OCI-M2 (cell line): Measurements from ENCODE around the gene CORO7.
"Not testable (repeated sequence)": the region's sequence is repeated elsewhere in the genome, so short reads cannot be mapped to it uniquely, and the experiment has no call there.

Source experiments
- DNase-seq: peaks from one replicate; lab custom pipeline; 2025; ENCODE audit not compliant: unreplicated experiment; lab: John Stamatoyannopoulos, UW

Gene CORO7

DNA sequence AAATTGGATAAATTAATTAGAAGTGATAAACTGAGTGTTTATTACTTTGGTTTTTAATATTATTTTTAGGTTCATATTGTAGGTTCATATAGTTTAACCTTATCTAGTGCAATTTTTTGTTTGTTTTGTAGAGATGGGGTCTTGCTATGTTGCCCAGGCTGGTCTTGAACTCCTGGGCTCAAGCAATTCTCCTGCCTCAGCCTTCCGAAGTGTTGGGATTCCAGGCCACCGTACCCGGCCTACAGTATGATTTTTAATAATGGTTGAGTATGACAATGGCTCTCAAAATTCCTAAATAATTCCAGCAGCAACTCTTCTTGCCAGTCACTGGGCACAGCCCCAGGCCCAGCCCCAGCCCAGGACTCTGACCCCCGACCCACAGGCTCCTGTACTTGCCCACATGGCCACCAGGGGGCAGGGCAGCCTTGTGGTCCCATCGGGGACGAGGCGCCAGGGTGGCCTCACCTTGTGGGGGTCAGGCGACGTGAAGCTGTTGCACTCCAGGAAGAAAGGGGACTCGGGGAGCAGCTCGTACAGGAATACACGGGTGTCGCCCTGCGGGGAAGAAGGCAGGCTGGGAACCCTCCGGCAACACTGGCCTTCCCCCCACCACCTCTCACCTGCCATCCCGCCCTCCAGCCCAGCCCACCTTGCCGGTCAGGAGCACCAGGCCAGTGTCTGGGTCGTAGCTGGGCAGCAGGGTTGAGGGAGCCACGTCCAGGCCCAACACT, 57.4 kb downstream of the CORO7 start:
- DNase-seq = no peak

GRCh38 chr16:4358236-4358635, 58.2 kb downstream of the CORO7 start:
- DNase-seq = no peak

DNA sequence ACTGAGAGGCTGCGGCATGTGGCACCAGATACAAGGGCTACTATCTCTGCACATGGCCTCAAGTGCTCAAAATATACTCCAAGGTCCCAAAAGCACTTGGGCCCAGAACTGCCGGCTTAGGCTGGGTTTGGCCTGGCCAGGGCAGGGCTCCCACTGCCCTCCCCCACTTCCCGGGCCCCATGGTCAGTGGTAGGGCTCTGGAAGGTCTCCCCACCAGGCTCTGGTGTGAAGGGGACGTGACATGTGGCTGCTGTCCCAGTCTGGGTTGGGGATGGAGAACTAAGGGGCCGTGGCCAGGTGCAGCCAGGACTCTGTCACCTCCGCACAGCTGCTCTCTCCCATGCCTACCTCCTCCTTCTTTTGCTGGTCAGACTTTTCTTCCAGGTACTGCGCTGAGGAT, 59.6 kb downstream of the CORO7 start:
- no peak for DNase-seq

GRCh38 chr16:4354512-4355409, 61.6 kb downstream of the CORO7 start:
- no peak for DNase-seq

DNA sequence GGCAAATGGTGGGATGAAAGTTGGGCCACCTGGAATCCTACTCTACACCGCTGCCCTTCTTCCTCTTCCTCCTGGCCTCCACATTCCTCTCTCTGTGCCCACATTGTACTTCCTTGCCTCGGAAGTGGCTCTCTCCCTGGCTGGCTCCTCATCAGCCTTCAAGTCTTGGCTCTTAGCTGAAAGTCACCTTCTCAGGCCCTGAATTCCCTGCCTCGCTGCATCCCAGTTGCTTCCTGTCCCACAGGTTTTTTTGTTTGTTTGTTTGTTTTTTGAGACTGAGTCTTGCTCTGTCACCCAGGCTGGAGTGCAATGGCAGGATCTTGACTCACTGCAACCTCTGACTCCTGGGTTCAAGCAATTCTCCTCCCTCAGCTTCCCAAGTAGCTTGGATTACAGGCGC, 62.7 kb downstream of the CORO7 start:
- DNase-seq = no peak

DNA sequence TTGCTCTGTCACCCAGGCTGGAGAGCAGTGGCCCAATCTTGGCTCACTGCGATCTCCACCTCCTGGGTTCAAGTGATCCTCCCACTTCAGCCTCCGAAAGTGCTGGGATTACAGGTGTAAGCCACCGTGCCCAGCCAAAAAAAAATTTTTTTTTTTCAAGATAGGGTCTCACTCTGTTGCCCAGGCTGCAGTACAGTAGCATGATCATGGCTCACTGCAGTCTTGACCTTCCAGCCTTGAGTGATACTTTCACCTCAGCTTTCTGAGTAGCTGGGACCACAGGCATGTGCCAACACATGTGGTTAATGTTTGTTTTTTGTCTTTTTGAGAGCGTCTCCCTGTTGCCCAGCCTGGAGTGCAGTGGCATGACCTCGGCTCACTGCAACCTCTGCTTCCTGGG, 63.6 kb downstream of the CORO7 start:
- no peak for DNase-seq

GRCh38 chr16:4351880-4352279, 64.5 kb downstream of the CORO7 start:
- no peak for DNase-seq

DNA sequence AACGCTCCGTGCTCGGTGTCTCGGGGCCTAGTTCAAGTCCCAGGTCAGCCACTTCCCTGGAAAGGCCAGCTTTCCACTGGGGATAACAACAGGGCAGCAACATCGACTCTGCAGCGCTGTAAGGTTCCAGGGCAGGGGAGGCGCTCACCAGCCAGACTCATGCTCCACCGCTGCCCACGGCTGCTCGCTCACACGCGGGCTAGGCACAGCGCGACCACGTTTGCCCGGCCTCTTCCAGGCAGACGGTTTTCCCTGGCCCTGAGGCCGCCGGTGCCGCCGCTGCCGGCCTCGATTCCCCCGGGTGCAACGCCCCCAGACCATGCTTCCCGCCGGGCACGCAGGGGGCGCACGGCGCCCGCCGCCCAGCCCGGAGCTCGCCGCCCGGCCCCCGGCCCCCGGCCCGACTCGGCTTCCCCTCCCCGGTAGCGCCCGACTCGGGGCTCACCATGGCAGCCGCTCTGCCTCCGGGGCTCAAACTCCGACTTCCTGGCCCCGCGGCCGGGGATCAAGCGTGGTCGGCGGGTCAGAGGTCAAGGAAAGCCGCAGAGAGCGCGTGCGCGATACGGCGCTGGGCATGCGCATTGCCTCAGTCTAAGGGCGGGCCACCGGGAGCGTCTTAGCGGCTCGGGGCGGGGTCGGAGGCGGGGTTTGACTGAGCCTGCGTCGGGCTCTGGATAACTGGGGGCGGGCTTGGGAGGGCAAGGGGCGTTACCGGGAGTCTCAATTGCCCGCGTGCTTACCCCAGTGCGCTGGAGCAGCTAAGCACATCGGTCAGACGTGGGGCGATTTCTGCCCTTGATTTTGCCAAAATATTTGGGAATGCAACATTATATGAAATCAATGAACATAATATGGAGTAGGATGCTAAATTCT, 65.4 kb downstream of the CORO7 start, which contains the start of gene PAM16:
Gene PAM16, minus strand, starts transcription at position 535 of the 873 bp plus-strand sequence. Its CDS starts 87 bp downstream, at position 448.
- peak; percentile 45 for DNase-seq

- DNase-seq = no peak
These were observed 66.0 kb downstream of the CORO7 start for GRCh38 chr16:4350365-4350786.

DNA sequence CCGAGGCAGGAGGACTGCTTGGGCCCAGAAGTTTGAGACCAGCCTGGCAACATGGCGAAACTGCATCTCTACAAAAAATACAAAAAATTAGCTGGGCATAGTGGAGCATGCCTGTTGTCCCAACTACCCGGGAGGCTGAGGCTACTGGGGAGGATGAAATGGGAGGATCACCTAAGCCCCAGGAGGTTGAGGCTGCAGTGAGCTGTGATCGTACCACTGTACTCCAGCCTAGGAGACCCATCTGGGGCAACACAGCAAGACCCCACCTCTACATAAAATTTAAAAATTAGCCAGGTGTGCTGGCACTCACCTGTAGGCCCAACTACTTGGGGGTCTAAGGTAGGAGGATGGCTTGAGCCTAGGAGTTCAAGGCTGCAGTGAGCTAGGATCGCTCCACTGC, 67.1 kb downstream of the CORO7 start:
- no peak for DNase-seq

DNA sequence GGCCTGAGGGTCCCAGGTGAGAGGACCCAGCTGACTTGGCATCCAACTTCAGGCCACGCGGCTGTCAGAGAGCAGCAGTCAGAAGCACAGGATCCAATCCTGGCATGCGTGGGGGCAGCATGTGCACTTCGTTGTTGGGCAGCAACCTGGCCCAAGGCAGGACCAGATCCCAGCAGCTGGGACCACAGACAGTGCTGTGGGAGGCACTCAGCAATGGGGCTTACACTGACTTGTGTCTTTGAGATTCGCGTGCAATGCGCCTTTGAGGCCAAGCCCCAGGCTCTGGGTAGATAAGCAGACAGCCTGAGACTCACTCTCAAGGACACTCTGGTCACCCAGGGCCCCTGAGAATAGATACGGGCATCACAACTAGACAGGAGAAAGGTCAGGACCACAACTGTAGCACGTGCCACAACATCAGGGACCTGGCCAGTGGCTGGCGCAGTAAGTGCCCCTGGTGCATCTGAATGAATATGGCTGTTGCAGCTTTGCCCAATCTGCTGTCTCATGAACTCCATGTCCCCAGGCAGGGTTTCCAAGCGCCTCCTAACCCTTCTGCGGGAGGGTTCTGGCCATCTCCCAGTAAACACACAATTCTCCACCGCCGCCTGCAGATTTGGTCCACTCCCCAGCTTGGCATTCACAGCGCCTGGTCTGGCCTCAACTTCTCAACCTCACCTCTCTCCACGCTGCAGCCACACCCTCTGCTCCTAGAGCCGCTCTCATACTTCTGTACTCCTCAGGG, 68.5 kb downstream of the CORO7 start:
- no peak for DNase-seq

- DNase-seq = no peak
These were observed 69.4 kb downstream of the CORO7 start for GRCh38 chr16:4347010-4347409.

- no peak for DNase-seq
These were observed 70.3 kb downstream of the CORO7 start for GRCh38 chr16:4345836-4346781.

DNA sequence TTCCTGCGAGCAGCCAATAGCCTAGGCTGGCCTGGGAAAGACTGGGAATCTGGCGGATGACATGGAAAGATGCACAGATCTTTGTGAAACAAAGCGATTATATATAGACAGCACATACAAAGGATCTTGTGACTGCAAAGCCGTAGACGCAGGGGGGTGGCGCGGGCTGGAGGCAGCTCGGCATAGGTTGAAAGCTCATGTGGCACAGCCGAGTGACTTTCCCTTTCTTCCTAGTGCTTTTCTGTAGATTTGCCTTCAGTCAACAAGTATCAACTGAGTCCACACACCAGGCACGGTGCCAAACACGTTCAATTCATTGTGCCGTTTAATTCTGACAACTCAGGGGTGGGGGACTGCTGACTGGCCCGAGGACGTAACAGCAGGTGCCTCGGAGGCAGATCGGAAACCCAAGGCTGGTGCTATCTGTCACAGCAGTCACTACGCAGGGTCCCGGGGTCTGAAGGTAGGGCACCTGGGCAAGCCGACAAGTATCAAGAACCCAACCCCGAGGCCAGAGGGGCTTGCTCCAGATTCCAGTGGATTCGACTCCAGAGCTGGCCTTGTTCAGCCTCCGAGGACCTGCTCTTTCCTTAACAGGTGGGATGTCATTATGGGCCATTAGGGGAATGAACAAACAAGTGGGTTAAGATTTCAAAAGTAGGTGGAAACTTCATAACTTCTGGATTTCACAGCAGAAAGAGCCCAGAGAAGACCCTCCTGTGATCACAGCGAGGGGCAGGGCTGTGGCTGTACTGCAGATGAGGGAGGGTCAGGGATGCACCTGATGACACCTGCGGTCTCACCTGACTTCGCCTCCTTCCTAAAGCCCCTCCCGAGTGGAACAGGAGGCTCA, 71.2 kb downstream of the CORO7 start:
- DNase-seq = no peak

GRCh38 chr16:4344300-4344982, 72.0 kb downstream of the CORO7 start:
- DNase-seq = not testable (repeated sequence)

DNA sequence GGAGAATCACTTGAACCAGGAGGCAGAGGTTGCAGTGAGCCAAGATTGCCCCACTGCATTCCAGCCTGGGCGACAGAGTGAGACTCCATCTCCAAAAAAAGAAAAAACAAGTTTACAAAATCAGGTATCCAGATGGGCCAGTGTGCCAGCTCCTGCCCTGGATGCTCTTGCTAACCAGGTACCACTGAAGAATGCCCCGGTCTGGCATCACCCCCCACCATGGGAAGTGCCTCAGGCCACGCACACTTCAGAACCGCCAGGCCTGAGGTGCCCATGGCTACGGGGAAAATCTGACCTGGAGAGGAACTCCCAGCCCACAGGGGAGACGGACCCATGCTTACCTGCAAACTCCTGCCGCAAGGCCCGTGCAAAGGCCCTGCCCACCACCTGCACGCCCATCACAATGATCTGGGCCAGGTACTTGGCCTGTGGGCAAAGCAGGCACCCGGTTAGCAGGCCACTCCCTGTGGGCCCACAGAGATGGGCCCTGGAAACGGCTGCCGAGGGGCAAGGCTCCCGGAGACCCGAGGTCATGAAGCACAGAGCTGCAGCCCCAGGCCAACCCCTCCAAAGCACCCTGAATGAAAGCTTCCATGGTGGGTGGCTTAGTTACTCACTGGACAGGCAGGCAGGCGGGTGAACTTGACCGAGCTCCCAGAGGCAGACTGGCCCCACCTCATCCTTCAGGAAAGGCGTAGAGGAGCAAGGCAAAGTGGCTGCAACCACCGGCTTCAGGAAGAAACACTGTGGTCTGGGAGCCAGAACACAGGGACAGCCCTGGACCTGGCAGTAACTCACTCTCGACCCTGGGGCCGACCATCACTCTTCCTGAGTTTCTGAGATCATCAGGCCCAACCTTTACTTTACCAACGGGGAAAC, 73.3 kb downstream of the CORO7 start:
- DNase-seq = no peak

DNA sequence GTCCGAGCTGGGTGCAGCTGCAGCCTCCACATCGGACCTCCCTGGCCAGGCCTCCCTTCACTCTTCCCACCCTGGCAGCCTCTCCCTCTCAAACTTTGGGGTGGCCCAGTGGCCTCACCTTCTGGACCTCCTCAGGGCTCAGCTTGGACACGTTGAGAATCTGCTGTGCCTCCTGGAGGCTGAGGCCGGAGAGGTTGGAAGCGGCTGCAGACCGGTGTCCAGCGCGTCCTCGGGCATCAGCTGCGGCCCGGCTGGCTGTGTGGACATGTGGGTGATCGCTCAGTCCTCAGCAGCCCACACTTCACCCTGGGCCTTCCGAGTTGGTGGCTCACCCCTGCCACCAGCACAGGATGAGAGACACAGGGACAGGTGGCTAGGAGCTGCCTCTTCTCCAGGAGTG, 75.1 kb downstream of the CORO7 start:
- DNase-seq = no peak
